SK-N-DZ (cell line): Measurements from ENCODE around the gene DOP1B.
"Not testable (repeated sequence)": the region's sequence is repeated elsewhere in the genome, so short reads cannot be mapped to it uniquely, and the experiment has no call there.

ENCODE experiments used
- DNase-seq: peaks from one replicate; pipeline ENCODE4 v3.0.0-alpha.2; 2015; ENCODE audit warnings: low spot score

DOP1B gene

DNA sequence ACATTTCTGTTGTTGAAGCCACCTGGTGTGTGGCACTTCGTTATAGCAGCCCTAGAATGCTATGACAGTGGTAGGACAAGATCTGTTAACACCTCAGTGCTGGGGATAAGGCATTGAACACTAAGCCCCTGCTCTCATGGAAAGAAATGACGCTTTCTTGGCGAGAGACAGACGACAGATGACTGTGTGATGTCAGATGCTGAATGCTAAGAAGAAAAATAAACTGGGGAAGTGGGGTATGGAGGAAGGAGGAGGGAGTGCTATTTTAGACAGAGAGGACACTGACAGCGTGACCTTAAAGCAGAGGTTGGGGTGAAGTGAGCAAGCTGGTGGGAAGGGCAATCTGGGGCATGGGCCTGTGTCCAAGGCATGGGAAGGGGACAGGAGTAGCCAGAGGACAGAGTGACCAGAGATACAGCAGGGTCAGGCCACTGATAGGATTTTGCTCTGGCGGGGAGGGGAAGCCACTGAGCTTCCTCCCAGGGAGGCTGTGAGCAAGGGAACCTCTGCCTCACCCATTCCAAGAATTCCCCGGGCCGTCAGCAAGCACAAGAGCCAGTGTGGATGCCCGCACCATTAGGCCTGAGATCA is 15.2 kb downstream of the DOP1B start:
- DNase-seq: no peak

DNA sequence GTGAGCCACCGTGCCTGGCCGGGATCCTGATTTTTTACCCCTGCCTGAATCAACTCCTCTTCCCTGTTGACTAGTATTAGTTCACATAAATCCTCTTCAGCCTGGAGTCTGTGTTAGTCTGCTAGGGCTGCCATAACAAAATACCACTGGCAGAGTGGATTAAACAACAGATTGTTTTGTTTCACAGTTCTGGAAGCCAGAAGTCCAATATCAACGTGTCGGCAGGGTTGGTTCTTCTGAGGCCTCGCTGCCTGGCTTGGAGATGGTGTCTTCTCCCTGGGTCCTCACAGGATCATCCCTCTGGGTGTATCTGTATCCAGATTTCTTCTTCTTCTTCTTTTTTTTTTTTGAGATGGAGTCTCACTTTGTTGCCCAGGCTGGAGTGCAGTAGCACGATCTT is 18.2 kb downstream of the DOP1B start:
- DNase-seq: no peak

DNA sequence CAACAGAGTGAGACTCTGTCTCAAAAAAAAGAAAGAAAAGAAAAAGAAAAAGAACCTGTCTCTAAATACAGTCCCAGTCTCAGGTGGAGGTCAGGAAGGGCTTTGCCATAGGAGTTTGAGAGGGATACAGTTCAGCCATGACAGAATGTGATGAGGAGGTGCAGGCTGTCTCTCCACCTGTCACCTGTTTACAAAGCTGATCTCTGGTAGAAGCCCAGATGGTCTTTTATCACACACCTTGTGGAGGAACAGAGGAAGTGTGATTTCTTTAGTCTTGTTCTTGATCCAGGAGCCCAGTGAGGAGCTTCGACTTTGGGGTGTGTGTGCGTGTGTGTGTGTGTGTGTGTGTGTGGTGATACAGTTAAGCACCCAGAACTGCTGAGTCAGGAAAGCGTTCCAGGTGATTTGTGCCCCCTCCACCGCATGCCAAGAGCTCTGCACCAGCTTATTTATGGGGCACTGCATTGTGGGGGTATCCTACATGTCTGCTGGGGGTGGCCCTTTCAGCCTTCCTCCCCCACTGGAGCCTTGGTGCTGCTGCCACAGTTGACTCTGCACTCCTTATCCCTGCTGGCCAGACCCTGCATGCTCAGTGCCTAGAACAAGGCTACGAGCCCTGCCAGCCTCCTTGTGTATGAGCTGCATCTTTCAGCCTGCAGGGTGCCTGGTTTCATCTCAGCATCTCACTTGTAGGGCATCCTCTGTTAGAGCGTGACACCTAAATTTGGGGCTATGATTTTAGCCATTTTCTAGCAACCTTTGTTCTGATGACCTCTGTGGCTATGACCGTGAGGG is 19.3 kb downstream of the DOP1B start:
- no peak for DNase-seq

DNA sequence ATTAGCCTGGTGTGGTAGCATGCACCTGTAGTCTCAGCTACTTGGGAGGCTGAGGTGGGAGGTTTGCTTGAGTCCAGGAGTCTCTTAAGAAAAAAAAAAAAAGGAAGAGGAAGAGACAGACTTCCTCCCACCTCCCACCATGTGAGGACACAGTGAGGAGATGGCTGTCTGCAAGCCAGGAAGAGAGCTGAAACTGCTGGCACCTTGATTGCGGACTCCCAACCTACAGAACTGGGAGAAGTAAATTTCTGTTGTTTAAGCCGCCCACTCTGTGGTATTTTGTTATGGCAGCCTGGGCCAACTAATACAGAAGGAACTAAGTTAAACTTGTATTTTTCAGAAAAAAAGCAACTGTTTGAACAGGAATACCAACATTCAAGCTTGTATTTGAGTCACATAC is 21.7 kb downstream of the DOP1B start:
- no peak for DNase-seq

DNA sequence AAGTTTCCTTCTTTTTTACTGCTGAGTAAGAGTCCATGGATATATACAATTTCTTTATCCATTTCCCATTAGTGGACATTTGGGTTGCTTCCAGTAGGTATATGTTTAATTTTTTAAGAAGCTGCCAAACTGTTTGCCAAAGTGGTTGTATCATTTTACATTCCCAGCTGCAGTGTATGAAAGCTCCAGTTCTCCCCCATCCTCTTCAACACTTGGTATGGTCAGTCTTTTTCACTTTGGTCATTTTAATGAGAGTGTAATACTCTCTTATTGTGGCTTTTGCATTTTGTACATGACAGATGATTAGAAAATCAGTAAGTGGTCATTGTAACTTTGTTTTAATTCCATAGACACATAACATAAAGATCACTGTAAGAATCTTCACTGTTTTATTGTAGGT is 22.5 kb downstream of the DOP1B start:
- no peak for DNase-seq

DNA sequence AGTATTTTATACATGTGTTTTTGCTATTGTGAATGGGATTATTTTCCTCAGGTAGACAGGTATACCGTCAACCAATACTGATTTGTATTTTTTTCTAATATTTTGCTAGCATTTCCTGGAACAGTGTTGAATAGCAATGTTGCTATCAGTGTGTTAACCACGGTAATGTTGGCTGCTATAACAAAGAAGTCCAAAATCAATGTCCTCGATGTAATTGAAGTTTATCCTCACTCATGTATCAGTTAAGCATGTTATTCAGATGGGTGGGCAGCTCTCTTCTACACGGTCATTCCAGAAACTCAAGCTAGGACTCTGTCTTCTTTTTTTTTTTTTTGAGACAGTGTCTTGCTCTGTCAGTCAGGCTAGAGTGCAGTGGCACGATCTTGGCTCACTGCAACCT is 24.3 kb downstream of the DOP1B start:
- DNase-seq: no peak

DNA sequence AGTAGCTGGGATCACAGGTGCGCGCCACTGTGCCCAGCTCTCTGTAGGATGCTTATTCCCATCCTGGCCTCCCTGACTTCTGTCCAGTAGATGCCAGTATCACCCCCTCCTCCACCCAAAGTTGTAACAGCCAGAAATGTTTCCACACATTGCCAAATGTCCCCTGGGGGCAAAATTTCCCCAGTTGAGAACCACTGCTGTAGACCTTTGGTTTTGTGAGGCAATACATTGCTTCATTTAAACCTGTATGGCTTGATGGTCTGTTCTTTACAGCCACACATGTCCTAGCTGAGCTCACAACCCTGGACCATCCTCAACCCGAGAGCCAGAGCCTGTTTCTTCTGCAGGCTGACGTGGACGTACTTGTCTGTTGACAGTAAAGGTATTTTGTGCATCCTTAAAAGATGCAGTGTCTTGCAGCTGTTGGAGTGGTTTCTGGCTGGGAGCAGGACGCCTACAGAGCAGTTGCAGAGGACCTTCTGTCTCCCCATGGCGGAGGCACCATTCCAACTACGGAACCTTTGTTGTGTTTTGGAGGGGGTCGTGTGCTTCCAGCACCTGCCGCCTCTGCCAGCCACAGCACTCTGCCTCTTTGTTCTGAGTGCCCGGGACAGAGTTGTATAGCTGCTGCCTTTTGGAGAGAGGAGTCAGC is 26.6 kb downstream of the DOP1B start:
- no peak for DNase-seq

DNA sequence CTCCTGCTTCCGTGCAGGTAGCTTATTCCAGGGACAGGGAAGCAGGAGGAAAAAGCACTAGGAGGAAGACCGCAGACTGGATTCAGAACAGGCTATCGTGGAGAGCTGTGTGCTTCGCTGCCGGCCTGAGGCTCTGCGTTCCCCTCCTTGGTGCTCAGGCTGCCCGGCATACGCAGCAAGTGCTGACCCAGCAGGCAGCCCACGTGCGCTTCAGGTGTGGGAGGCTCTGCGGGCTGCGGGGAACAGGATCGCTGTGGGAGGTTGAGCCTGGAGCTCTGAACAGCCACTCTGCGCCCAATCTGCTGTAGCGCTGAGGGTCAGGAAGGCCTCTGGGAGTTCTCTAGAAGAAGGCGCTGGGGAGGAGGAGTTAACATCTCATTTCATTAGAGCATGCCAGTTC is 27.9 kb downstream of the DOP1B start:
- DNase-seq: no peak

DNA sequence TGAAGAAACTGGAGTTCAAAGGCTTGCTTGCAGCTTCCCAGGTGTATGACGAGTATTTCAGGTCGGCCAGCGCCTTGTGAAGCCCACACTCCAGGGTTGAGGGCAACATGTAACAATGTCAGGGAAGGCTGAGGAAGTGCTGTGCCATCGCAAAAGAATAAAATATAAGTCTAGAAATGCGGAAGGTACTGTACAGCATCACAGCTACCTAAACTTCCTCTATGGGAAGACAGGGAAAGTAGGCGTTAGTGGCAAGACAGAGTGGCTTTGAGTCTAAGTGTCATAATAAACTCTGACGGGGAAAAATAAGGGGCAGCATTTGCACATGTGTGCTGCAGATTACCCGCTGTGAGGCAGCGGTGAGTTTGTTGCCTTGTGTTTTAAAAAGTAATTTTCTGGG is 28.9 kb downstream of the DOP1B start:
- DNase-seq: no peak

DNA sequence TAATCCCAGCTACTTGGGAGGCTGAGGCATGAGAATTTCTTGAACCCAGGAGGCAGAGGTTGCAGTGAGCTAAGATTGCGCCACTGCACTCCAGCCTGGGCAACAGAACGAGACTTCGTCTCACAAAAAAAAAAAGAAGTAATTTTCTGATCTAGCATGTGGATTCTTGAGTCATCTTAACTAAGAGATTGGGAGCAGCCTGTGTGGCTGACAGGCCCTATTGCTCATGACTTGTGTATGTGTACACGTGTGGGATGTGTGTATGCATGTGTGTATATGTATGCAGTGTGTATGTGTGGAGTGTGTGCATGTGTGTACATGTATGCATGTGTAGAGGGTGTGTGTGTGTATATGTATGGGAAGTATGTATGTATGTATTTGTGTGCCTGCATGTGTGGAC is 29.5 kb downstream of the DOP1B start:
- no peak for DNase-seq

DNA sequence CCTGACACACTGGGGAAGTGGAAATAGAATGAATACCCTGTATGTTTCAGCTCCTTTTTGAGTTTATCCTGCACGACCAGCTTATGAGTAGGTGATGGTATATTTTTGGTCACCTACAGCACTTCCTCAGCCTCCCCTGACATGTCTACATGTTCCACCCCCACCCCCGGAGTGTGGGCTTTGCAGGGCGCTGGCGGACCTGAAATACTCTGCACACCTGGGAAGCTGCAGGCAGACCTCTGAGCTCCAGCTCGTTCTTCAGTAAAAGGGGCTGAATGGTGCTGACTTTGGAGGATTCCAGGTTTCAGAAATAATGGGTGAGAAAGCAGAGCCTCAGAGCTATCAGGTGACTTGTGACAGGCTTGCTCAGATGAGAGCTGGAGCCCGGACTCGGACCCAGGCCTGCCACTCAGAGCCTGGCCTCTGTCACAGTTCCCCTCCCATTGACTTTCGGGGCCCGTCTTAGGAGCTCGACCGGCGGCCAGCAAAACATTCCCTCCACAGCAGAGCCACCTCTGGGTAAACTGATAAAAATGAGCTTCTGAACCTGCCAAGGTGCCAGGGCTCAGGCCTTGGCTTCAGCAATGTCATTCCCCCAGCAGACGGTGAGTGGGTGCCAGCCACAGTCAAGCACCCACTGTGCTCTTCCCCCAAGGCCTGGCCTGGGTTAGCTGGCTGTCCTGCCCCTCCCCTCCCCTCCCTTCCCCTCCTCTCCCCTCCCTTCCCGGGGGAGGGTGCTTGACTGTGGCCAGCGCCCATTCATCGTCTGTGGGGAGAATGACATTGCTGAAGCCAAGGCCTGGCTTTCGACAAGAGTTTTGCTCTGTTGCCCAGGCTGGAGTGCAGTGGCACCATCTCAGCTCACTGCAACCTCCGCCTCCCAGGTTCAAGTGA is 30.1 kb downstream of the DOP1B start:
- no peak for DNase-seq

DNA sequence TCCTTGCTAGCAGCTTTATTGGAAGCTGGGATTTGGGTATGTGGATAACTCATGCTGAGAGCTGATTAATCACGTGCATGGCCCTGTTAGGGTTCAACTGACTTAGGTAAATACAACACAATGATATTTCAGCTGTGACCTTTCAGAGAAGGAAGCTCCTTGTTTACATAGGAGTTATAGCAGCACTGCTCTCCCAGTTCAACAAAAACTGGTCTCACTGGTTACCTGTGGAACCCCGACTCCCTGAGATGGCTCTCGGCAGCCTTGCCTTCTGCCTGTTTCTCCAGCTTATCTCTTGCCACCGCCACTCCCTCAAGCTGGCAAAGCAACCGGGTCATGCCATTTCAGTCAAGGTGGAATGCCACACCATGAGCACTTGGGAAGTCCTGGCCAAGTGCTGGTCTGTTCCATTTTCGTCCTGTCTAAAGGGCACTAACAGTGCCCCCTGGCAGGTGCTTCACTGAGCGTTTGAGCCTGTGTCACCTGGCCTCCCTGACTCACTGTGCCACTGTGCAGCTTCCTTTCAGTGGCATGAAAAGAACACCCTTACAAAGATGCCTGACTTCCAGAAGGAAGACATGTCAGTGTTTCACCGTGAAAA is 31.6 kb downstream of the DOP1B start:
- DNase-seq: no peak

DNA sequence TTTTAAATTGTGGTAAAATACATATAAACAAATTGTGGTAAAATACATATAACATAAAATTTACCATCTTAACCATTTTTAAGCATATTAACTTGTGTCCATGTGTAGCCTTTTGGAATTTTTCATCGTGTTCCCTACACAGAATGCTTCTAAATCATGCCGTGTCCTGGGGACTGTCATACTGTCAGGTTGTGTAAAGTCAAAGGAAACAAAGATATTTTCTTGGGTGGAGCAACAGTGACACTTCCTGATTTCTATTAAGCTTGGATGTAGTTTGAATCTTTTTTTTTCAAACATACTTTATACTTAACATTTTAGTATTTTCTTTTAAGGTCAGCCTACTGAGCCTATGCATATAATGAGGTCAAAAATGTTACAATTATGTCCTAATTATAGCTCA is 32.3 kb downstream of the DOP1B start:
- no peak for DNase-seq

DNA sequence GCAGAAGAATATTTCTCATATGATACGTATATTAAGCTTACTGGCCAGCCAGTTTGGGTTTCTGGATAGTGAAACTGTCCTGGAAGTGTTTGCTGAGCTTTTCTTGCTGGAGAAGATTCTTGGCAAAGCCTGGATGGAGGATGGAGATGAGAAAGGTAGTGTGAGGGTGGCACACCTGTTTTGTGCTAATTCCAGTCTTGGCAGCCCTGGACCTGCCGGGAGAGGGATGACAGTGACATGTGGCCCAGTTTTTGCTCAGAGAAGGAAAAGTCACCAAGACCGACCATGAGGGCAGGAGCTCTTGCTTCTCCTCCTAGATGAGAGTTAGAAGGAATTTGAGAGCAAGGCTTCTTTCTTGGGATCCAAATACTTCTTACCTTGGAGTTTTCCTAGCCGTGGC is 34.1 kb downstream of the DOP1B start:
- DNase-seq: no peak

DNA sequence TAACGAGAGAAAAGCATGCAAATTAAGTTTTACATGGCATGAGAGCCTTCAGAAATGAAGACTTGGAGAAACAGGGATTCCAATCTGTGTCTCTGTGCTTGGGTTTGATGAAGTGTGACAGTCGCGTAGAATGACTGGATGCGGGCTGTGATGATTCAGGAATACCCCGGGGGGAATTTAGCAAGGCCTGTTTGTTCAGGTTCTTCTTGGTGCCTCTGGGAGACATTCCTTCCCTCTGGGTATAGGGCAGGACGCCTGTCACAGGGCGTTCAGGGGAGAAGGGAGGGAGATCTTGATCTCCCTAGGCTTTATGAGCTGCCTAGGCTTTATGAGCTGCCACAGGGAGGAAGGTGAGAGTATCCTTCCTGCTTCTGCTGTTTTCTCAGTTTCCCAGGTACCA is 36.6 kb downstream of the DOP1B start:
- no peak for DNase-seq

DNA sequence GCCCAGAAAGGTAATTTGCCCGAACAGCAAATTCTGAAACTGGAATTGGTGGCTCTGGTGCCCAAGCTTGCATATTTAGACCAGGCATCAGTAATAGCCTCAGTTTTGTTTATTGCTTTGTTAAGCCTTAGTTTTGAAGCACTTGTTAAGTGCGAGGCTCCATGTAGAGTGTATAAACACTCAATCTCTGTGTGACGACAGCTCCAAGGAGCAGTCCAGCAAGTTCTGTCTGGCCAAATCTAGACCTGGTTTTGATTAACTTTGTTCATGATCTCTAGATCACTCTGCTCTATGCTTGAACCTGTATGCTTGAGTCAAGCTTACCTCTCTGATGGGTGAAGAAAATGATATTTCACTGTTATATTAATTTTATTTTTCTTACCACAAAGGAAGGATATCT is 37.4 kb downstream of the DOP1B start:
- no peak for DNase-seq

DNA sequence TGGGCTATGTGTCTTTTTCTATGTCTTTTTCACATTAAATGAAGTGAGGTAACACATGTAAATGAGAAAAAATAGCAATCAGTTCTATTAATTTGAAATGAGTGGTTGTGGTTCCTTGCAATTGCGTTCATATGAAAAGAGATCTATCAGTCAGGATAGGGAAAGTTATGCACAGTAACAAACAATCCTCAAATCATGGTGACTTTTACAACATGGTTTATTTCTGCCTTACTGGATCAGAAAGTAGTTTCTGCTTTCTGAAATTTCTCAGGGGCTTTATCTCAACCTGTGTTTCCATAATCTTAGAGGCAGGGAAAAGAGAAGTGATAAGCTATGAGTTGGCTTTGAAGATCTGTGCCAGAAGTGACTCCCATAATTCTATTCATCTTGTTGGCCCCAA is 39.0 kb downstream of the DOP1B start:
- DNase-seq: no peak

DNA sequence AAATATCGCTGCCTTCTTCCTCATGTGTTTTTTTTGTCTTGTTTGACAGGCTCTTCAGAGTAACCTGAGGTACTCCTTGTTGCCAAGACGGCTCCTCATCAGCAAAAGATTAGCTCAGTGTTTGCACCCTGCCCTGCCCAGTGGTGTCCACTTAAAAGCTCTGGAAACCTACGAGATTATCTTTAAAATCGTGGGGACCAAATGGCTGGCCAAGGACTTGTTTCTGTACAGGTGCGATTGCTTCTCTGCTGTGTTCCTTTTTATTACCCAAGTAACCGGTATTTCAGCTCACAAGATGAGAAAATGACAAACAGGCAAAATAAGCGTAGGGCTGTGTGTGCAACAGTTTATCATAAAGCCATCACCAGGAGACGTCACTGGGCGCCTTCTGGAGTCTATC is 42.4 kb downstream of the DOP1B start:
- DNase-seq: no peak

DNA sequence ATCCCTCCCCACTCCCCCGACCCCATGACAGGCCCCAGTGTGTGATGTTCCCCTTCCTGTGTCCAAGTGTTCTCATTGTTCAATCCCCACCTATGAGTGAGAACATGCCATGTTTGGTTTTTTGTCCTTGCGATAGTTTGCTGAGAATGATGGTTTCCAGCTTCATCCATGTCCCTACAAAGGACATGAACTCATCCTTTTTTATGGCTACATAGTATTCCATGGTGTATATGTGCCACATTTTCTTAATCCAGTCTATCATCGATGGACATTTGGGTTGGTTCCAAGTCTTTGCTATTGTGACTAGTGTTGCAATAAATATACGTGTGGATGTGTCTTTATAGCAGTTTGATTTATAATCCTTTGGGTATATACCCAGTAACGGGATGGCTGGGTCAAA is 43.0 kb downstream of the DOP1B start:
- not testable (repeated sequence) for DNase-seq

DNA sequence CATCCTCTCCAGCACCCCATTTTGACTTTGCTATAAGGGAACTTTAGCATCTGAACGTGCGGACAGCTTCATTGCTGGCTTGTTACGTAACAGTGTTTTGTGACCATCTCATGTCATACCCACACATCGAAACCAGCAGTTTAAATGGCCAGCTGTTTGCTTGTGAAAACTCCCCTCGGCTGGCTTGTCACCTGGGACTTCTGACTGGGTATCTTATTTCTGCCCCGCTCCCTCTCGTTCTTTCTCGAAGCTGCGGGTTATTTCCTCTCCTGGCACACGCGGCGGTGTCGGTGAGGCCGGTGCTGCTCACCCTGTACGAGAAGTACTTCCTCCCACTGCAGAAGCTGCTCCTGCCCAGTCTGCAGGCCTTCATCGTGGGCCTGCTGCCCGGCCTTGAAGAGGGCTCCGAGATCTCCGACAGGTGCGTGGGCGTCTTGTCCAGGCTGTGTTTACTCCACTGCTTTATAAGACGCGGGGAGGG is 43.5 kb downstream of the DOP1B start:
- DNase-seq: no peak
